HG03045 (cell line): ENCODE data around the gene B4GALNT3.
"Not testable (repeated sequence)": the region's sequence is repeated elsewhere in the genome, so short reads cannot be mapped to it uniquely, and the experiment has no call there.

Experiments used
- ATAC-seq: cut with Tn5 transposase; IDR thresholded peaks from one replicate; pipeline ENCODE4 v1.9.1; 2021; ENCODE audit warnings: mild to moderate bottlenecking, moderate library complexity; ENCODE audit not compliant: unreplicated experiment

B4GALNT3 gene

DNA sequence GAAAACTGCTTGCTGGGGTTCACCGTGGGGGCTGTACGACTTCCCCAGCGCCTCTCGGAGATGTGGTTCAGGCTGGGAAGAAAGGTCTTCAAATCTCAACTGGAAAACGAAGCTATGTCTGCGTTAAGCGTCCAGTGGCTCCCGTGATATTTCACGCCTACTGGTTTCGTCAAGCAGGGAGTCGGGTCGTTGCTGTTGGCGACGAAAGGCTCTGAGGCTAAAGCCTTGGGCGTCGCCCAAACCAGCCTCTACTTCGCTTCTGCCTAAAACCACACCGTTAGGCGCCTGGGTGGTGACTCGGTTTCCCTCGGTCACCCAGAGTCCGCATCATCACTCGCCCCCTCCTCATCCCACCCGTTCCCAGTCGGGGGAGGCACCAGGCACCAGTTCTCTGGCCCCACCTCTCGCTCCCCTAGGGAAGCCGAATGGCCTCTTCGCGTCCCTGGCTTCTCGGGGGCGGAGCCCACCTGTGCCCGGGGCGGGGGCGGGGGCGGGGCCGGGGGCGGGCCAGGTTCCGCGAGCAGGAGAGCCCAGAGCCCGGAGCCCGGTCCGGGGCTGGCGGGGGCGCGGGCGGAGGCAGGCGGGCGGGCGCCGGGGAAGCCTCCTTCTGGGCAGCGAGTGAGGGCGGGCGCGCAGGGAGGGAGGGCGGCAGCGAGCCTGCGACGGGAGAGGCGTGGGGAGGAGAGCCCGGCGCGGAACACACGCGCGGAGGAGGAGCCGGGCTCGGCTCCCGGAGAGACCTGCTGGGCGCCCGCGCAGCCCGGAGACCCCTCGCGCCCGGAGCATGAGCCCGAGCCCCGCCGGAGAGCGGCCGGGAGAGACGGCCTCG, at the start of gene B4GALNT3:
Gene B4GALNT3, plus strand, starts transcription at position 510 of the 829 bp plus-strand sequence. CDS start 438 bp downstream, outside the sequence.
- ATAC-seq: no peak

GRCh38 chr12:414859-415258, 44.9 kb upstream of the B4GALNT3 start:
- no peak for ATAC-seq

- no peak for ATAC-seq
Measured at GRCh38 chr12:418432-418831, 41.3 kb upstream of the B4GALNT3 start.

DNA sequence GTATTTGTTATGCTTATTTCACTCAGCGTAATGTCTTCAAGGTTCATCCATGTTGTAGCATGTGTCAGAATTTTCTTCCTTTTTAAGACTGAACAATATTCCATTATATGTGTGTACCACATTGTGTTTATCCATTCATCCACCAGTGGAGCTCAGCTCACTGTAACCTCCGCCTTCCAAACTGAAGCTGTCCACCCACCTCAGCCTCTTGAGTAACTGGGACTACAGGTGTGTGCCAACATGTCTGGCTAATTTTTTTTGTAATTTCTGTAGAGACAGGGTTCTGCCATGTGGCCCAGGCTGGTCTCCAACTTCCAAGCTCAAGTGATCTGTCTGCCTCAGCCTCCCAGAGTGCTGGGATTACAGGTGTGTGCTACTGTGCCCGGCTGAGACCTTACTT, 37.2 kb upstream of the B4GALNT3 start:
- ATAC-seq: no peak

- not testable (repeated sequence) for ATAC-seq
Measured at GRCh38 chr12:435737-436136, 24.0 kb upstream of the B4GALNT3 start.

GRCh38 chr12:442235-442884, 17.4 kb upstream of the B4GALNT3 start:
- ATAC-seq: no peak

GRCh38 chr12:447141-447540, 12.6 kb upstream of the B4GALNT3 start:
- ATAC-seq: no peak

DNA sequence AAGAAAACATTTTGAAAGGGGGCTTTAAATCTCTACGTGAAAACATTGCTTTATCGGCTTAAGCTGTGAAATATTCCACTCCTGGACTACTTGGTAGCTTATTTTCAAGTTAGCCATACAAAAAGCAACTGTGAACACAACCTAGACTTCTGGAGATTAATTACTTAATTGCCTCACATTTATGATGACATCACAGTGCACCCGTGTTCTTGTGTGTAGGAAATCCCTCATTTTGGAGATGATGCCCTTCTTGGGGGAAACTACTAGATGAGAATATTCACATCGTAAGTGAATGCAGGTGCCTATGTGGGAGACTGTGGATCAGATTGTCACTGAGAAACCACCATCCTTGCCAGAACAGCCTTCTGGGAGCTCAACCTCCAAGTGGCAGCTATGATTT, 10.5 kb upstream of the B4GALNT3 start:
- ATAC-seq: no peak

DNA sequence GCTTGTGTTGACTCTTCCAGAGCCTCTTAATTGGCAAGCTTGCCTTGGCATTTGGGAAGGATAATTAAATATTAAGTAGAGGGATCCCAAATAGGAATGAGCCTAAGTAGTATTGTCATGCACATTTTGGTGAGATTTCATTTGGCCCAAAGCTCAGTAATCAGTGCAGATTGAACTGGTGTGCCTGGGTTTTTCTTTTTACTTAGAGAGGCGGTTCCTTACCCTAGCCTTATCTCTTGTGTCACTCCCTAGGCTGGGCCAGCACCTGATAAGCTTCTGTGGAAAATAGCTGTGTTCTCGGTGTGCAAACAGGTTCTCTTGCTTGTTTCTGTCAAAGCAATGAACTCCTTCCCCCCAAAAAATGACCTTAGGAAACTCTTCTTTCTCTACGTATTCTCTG, 9.3 kb upstream of the B4GALNT3 start:
- no peak for ATAC-seq

DNA sequence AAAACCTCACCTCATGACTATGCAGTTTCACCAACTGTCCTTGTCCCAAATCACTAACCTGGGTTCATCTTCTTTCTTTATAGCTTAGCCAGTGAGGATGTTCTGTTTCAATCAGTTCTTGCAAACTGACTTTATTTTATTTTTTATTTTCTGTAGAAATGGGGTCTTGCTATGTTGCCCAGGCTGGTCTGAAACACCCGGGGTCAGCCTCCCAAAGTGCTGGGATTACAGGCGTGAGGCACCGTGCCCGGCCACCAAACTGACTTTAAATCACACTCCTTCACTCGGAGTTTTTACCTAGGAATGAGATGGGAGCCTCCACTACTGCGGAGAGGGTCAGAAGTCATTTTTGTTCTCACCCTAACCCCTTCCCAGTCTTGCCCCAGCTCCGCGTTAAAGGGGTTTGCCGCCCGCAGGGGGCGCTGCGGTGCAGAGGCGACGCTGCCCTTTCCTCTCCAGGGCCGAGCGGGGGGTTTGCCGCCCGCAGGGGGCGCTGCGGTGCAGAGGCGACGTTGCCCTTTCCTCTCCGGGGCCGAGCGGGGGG, 7.0 kb upstream of the B4GALNT3 start:
- no peak for ATAC-seq

DNA sequence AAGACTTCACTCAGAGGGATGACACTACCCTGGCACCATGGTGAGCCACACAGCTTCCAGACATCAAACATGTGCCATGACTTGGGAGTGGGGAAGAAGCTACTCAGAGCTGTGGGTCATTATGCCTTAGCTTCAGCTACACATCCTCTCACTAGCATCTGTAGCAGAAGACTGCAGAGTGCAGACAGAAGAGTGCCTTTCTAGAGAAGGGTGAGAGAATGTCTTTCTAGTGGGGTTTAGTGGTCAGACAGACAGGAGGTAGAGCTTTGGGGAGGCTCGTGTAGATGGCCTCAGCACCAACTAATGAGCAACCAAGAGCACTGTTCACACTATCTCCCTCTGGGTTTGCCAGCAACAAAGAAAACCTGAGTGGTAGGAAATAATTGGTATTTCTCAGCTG, 4.9 kb upstream of the B4GALNT3 start:
- no peak for ATAC-seq

DNA sequence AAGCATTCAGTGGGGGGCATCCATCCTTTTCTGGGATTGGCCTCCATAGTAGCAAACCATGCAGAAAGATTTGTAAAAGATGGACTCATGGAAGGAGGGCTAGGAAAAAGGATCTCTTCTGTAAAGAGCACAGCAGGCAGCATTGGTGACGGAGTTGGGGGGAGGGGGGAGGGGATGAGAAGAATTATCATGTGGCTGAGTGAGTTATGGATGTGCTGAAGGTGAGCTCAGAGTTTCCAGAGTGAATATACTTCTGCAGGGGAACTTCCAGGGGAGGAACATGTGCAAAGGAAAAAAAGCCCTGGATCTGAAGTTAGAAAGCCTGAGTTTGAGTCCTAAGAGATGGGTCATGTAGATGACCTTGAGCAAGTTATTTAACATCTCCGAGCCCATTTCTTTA, 3.9 kb upstream of the B4GALNT3 start:
- ATAC-seq: no peak

GRCh38 chr12:457676-458075, 2.1 kb upstream of the B4GALNT3 start:
- ATAC-seq: no peak

DNA sequence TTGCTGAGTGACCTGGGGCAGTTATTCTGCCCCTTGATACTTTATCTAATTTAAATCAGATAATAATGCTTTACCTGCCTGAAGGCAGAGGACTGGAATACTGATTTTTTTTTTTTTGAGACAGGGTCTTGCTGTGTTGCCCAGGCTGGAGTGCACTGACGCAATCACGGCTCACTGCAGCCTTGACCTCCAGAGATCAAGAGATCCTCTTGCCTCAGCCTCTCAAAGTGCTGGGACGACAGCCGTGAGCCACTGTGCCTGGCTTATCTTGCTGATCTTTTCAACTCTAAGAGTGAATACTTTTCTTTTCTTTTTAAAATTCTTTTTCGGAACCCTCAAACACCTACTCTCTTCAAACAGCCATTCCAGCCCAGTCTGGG, 699 bp upstream of the B4GALNT3 start:
- no peak for ATAC-seq

DNA sequence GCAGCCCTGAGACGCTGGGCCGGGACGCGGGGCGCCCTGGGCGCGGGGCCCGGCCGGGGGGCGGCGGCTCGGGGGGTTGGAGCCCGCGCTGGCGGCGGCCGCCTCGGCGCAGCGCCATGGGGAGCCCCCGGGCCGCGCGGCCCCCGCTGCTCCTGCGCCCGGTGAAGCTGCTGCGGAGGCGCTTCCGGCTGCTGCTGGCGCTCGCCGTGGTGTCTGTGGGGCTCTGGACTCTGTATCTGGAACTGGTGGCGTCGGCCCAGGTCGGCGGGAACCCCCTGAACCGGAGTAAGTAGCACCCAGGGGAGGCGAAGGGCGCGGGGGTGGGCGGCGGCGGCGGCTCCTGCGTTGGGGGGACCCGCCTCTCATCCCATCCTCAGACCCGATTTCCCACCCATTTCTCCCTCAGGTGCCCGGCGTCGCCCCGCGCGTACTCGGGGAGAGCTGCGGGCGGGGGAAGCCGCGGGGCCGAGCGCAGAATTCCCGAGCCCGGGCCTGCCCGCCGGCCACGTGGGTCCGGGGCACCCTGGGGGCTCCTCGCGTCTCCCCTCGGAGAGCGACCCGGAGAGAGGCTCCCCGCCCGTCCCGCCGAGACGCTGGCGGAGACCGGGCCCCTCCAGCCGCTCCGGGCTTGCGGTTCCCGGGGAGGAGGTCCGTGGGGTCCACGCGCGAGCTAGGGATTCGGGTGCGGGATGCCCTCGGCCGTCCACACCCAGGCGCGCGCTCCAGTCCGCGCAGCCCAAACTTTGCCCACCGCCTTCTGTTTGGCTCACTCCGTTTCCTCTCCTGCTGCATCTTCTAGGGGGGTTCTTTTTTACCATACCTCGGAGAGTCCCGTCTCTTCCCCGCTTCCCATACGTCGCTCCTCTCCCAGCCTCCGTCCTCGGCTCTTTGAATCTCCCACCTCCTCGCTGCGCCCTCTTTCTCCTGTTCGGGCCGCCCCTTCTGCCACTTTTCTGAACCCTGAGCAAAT, 807 bp downstream of the B4GALNT3 start:
- ATAC-seq: no peak

DNA sequence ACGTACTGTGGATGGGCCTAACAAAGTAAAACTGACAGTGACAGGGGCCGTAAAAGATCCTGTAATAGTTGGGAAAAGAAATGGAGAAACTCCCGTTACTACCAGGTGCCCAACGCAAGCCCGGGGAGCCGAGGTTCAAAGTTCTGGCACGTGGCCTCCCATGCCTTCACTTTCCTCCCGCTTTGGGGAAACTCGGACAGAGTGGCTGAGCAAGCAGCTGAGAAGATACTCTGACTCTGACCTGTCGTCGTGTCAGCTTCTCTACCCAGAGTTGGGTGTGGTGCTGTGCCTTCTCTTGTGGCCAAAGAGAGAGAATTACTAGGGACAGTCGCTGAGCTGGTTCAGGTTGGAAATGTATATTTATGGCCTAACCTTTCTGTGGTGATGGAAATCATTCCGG, 1.7 kb downstream of the B4GALNT3 start:
- no peak for ATAC-seq

GRCh38 chr12:462936-463705, 3.4 kb downstream of the B4GALNT3 start:
- no peak for ATAC-seq

- no peak for ATAC-seq
Measured at GRCh38 chr12:464484-465267, 4.9 kb downstream of the B4GALNT3 start.

GRCh38 chr12:466039-466438, 6.3 kb downstream of the B4GALNT3 start:
- no peak for ATAC-seq
